SK-N-SH (cell line): Measurements from ENCODE around the gene SMIM44. TPM values are rescaled to one million over a fixed set of nuclear protein-coding genes. Genes with fewer than 3 reads are reported as not detected.
A peak's percentile ranks its signal among the peaks of the same experiment; 100 is the strongest.
"Not testable (repeated sequence)": the region's sequence is repeated elsewhere in the genome, so short reads cannot be mapped to it uniquely, and the experiment has no call there.

Experiments
- CTCF ChIA-PET: fragments of 300-600, 350-600 bp; formaldehyde crosslinking; extraction: SDS; loops from one replicate; lab custom pipeline; 2021; lab: Yijun Ruan, JAX
- POLR2A ChIA-PET: fragments of 350-600 bp; sonication (Branson Sonifier 250); formaldehyde crosslinking; extraction: SDS; loops from one replicate; lab custom pipeline; 2020; ENCODE audit warnings: antibody characterized with exemption, inconsistent platforms; lab: Yijun Ruan, JAX
- DNase-seq: peaks from one replicate; pipeline ENCODE4 v3.0.0; 2012
- H2AFZ ChIP-seq: fragments of 200-600 bp; sonication (generic); 2 replicates; pipeline ENCODE4 v1.8.1; 2016; ENCODE audit warnings: antibody characterized with exemption, mild to moderate bottlenecking, low read depth
- H3F3A ChIP-seq: fragments of 200-600 bp; sonication (generic); replicated peaks from 2 replicates; pipeline ENCODE3; 2016; ENCODE audit warnings: antibody characterized with exemption, mild to moderate bottlenecking; ENCODE audit not compliant: insufficient read depth
- H3K27ac ChIP-seq, 2 experiments: fragments of 200-500 bp in 1 of 2; fragments of 200-600 bp in 1 of 2; sonication (Bioruptor generic) in 1 of 2; sonication (generic), shearing (Covaris generic) in 1 of 2; 2 replicates each; pipeline versions ENCODE4 v1.5.1 to v1.6.1; 2014 to 2016; ENCODE audit warnings: low read depth in 2 of 2, inconsistent platforms in 1 of 2, low read length in 1 of 2, mild to moderate bottlenecking in 1 of 2, mixed read lengths in 1 of 2
- H3K27me3 ChIP-seq: fragments of 200-600 bp; sonication (generic), shearing (Covaris generic); 2 replicates; pipeline ENCODE4 v1.6.1; 2016; ENCODE audit warnings: mixed run types; ENCODE audit not compliant: insufficient read depth
- H3K36me3 ChIP-seq, 2 experiments: fragments of 200-500 bp in 1 of 2; fragments of 200-600 bp in 1 of 2; sonication (Bioruptor generic) in 1 of 2; sonication (generic) in 1 of 2; replicated peaks in 1 of 2; 2 replicates each; pipeline versions ENCODE3 to v1.5.1; 2014 to 2016; ENCODE audit warnings: low read length in 1 of 2, mild to moderate bottlenecking in 1 of 2; ENCODE audit not compliant: insufficient read depth in 2 of 2, control insufficient read depth in 1 of 2
- H3K4me1 ChIP-seq, 2 experiments: fragments of 200-500 bp in 1 of 2; fragments of 200-600 bp in 1 of 2; sonication (Bioruptor generic) in 1 of 2; sonication (generic), shearing (Covaris generic) in 1 of 2; 2 replicates each; pipeline versions ENCODE4 v1.5.1 to v1.6.1; 2014 to 2016; ENCODE audit warnings: low read depth in 1 of 2, low read length in 1 of 2, mixed run types in 1 of 2; ENCODE audit not compliant: insufficient read depth in 2 of 2, control insufficient read depth in 1 of 2
- H3K4me2 ChIP-seq: fragments of 200-600 bp; sonication (generic), shearing (Covaris generic); 2 replicates; pipeline ENCODE4 v1.6.1; 2017; ENCODE audit warnings: mixed run types
- H3K4me3 ChIP-seq, 2 experiments: fragments of 200-500 bp in 1 of 2; fragments of 200-600 bp in 1 of 2; sonication (Bioruptor generic) in 1 of 2; sonication (generic), shearing (Covaris generic) in 1 of 2; 2 replicates each; pipeline versions ENCODE4 v1.5.1 to v1.8.1; 2014 to 2016; ENCODE audit warnings: low read depth in 2 of 2, inconsistent platforms in 1 of 2, low read length in 1 of 2, mild to moderate bottlenecking in 1 of 2, mixed read lengths in 1 of 2, moderate library complexity in 1 of 2
- H3K79me2 ChIP-seq: fragments of 200-600 bp; sonication (generic); 2 replicates; pipeline ENCODE4 v1.8.1; 2017; ENCODE audit warnings: mild to moderate bottlenecking; ENCODE audit not compliant: insufficient read depth
- H3K9ac ChIP-seq: fragments of 200-600 bp; sonication (generic); 2 replicates; pipeline ENCODE4 v1.6.1; 2017; ENCODE audit warnings: mixed run types
- H3K9me2 ChIP-seq: fragments of 200-600 bp; sonication (generic); 2 replicates; pipeline ENCODE4 v1.6.1; 2017; ENCODE audit warnings: mixed run types
- H3K9me3 ChIP-seq: fragments of 200-600 bp; sonication (generic); 2 replicates; pipeline ENCODE4 v1.6.1; 2017; ENCODE audit warnings: mixed run types, mild to moderate bottlenecking, moderate library complexity
- H4K20me1 ChIP-seq: fragments of 200-600 bp; sonication (generic); 2 replicates; pipeline ENCODE4 v1.6.1; 2017; ENCODE audit warnings: mild to moderate bottlenecking, mixed run types; ENCODE audit not compliant: insufficient read depth
- FOSL2 ChIP-seq: IDR thresholded peaks from 2 replicates; pipeline ENCODE4 v1.4.0; 2012; ENCODE audit warnings: low read depth, mild to moderate bottlenecking, moderate library complexity, borderline replicate concordance
- FOXJ3 ChIP-seq: sonication (generic); formaldehyde crosslinking; IDR thresholded peaks from 2 replicates; pipeline ENCODE4 v1.5.1; 2020; ENCODE audit warnings: mild to moderate bottlenecking, missing genetic modification reagents
- PBX3 ChIP-seq: IDR thresholded peaks from 2 replicates; pipeline ENCODE4; 2012
- RAD21 ChIP-seq: IDR thresholded peaks from 2 replicates; pipeline ENCODE4 v1.6.1; 2012; ENCODE audit warnings: mild to moderate bottlenecking, low read length
- RCOR1 ChIP-seq: fragments of 150-350 bp; IDR thresholded peaks from 2 replicates; pipeline ENCODE4 v1.6.1; 2017; ENCODE audit warnings: antibody characterized with exemption, low read length
- SIN3A ChIP-seq: IDR thresholded peaks from 2 replicates; pipeline ENCODE4 v1.6.1; 2012; ENCODE audit warnings: low read depth, mild to moderate bottlenecking, low read length, moderate library complexity, borderline replicate concordance
- TCF12 ChIP-seq: IDR thresholded peaks from 2 replicates; pipeline ENCODE4 v1.4.0; 2012
- WGBS: methylation state at CpG from one replicate; pipeline ENCODE4 v1.1.6; 2017; ENCODE audit warnings: low lambda C conversion rate; 5-methylcytosine and 5-hydroxymethylcytosine counted together
- polyA plus RNA-seq, 3 experiments: library from polyadenylated mRNA; depleted of rRNA; stranded (reverse); fragments of >200 nt; gene quantifications; 2 replicates each; pipeline ENCODE4 v1.2.3, GENCODE V29; 2012
- TF ChIP-seq, protein P1 (sequence below): fragments of 150-350 bp; IDR thresholded peaks from 2 replicates; pipeline ENCODE4 v1.6.1; 2016; ENCODE audit warnings: mild to moderate bottlenecking, low read depth, low read length

The SMIM44 gene
- polyA plus RNA-seq, 1 of the 3 experiments (the other 2 are of a cell fraction), result not detected

- POLR2A ChIA-PET, result interaction anchor here (0.5 kb wide), 1 partner anchor 43 kb away, joined by 4 read pairs; no protein-coding TSS in a partner anchor
- Histone ChIP-seq H2AFZ (no peak overlapping the region), H4K20me1 (peaks cover 70% of the 10 kb centered on the region), H3K79me2 (peaks cover 85% of the 10 kb centered on the region), H3K27me3 (no peaks in the 10 kb centered on the region), H3K27ac (peak overlapping the region in 1 of 2 experiments; percentile 50; a peak in 2 of 4 replicates), H3K4me2 (peak overlapping the region; percentile 7), H3F3A (peaks cover 13% of the 10 kb centered on the region), H3K36me3 (peaks cover 0 to 7% of the 10 kb centered on the region in 2 experiments), H3K4me3 (no peak overlapping the region), H3K4me1 (peaks cover 11% of the 10 kb centered on the region in 2 experiments; a peak in 2 of 4 replicates), H3K9me2 (no peaks in the 10 kb centered on the region), H3K9ac (no peak overlapping the region), H3K9me3 (no peaks in the 10 kb centered on the region)
- DNase-seq, result no peak
- 52% methylated on average over 5 of the region's 15 CpGs for WGBS
- peak; percentile 42; the same call in 1 of the 2 replicates for TF ChIP-seq PBX3
- TF ChIP-seq RCOR1, result no peak
- peak; percentile 65; the same call in 1 of the 2 replicates for TF ChIP-seq FOSL2
- no peak for TF ChIP-seq SIN3A
- TF ChIP-seq, protein P1, sequence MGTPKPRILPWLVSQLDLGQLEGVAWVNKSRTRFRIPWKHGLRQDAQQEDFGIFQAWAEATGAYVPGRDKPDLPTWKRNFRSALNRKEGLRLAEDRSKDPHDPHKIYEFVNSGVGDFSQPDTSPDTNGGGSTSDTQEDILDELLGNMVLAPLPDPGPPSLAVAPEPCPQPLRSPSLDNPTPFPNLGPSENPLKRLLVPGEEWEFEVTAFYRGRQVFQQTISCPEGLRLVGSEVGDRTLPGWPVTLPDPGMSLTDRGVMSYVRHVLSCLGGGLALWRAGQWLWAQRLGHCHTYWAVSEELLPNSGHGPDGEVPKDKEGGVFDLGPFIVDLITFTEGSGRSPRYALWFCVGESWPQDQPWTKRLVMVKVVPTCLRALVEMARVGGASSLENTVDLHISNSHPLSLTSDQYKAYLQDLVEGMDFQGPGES, result no peak
- TF ChIP-seq TCF12, result peak; percentile 75
- TF ChIP-seq FOXJ3 (CRISPR knock-in tag), result no peak
- CTCF ChIA-PET, result no interaction called here
These were observed 26.3 kb upstream of the SMIM44 start for GRCh38 chr19:3509566-3509989.

DNA sequence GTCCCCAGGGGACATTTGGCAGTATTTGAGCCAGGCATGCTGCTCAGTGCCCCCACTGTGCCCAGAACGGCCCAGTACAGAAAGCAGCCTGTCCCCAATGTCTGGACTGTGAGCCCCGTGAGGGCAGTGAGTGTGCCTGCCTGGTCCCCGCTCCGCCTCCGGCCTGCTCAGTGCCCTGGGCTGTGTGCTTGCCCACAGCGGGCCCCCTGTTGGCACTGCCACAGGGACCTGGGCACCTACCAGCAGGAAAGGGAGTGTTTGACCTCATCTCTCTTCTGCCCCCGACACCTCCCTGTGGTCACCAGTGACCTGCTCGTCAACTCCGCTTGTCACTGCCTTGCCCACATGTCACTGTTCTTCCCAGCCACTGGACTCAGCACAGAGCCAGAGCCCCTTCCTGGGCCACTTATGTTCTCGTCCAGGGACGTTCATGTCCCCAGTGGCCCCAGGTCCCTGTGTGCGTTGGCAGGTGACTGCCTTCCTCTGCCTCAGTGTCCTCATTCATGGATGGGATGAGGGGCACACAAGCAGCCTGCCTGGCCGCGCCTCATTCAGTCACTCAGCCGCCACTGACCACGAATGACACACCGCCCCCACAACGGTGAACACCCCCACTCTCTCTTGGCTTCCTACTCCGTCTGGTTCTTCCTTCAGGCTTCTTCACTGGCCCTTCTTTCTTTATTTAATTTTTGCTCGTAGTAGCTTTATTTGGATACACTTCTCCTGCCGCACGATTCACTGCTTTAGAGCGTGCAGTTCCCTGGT is 25.7 kb upstream of the SMIM44 start:
- peak overlapping the region in 1 of 2 experiments; percentile 50; a peak in 2 of 4 replicates for H3K27ac ChIP-seq
- H3K9me2 ChIP-seq, result no peaks in the 10 kb centered on the region
- TF ChIP-seq RAD21, result no peak
- no peak overlapping the region for H2AFZ ChIP-seq
- no peak overlapping the region for H3K4me3 ChIP-seq
- H3K36me3 ChIP-seq, result peaks cover 0 to 7% of the 10 kb centered on the region in 2 experiments
- peaks cover 13% of the 10 kb centered on the region for H3F3A ChIP-seq
- H3K79me2 ChIP-seq, result peaks cover 78% of the 10 kb centered on the region
- WGBS, result 88% methylated on average over 17 of the region's 23 CpGs
- no peaks in the 10 kb centered on the region for H3K27me3 ChIP-seq
- peaks cover 11% of the 10 kb centered on the region in 2 experiments; a peak in 2 of 4 replicates for H3K4me1 ChIP-seq
- DNase-seq, result no peak
- ChIA-PET POLR2A (no interaction called here), CTCF (no interaction called here)
- H3K9ac ChIP-seq, result no peak overlapping the region
- peaks cover 63% of the 10 kb centered on the region for H4K20me1 ChIP-seq
- no peaks in the 10 kb centered on the region for H3K9me3 ChIP-seq
- peak overlapping the region; percentile 7 for H3K4me2 ChIP-seq

DNA sequence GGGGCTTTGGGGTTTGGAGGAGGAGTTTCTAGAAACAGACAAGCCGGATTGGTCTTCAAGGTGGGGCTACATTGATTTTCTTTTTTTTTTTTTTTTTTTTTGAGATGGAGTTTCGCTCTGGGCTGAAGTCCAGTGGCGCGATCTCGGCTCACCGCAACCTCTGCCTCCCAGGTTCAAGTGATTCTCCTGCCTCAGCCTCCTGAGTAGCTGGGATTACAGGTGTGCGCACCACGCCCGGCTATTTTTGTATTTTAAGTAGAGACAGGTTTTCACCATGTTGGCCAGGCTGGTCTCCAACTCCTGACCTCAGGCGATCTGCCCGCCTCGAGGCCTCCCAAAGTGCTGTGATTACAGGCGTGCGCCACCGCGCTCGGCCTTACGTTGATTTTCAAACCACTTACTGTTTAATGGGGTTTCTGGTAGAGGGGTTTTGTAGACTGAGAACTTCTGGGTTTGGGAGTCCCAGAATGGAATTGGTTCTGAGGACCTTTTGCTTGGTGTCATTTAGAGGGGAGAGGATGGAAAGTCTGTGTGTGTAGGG is 24.9 kb upstream of the SMIM44 start:
- peak; percentile 64 for DNase-seq
- H3K9ac ChIP-seq, H2AFZ ChIP-seq, H3K27me3 ChIP-seq, H3K36me3 ChIP-seq, H3K4me3 ChIP-seq, H3K27ac ChIP-seq, POLR2A ChIA-PET, H3K9me3 ChIP-seq, CTCF ChIA-PET, H3K9me2 ChIP-seq: not testable (repeated sequence)
- Histone ChIP-seq H3K79me2 (peaks cover 71% of the 10 kb centered on the region), H3K4me2 (peak overlapping the region; percentile 7; the same call in 1 of the 2 replicates), H3F3A (peaks cover 16% of the 10 kb centered on the region), H4K20me1 (peaks cover 56% of the 10 kb centered on the region), H3K4me1 (peaks cover 11% of the 10 kb centered on the region in 2 experiments; a peak in 2 of 4 replicates)
- 97% methylated on average over 18 of the region's 18 CpGs for WGBS
